ENCODE data around the gene EVPLL.

GRCh38 chr17:18339933-18340332 is 37.6 kb upstream of the EVPLL start:
- TF ChIP-seq POLR2A (IDR thresholded peaks at IDR 0.05), result no peak
- TF ChIP-seq, protein P1, sequence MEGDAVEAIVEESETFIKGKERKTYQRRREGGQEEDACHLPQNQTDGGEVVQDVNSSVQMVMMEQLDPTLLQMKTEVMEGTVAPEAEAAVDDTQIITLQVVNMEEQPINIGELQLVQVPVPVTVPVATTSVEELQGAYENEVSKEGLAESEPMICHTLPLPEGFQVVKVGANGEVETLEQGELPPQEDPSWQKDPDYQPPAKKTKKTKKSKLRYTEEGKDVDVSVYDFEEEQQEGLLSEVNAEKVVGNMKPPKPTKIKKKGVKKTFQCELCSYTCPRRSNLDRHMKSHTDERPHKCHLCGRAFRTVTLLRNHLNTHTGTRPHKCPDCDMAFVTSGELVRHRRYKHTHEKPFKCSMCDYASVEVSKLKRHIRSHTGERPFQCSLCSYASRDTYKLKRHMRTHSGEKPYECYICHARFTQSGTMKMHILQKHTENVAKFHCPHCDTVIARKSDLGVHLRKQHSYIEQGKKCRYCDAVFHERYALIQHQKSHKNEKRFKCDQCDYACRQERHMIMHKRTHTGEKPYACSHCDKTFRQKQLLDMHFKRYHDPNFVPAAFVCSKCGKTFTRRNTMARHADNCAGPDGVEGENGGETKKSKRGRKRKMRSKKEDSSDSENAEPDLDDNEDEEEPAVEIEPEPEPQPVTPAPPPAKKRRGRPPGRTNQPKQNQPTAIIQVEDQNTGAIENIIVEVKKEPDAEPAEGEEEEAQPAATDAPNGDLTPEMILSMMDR (IDR thresholded peaks at IDR 0.05 in 8 of 11, conservative IDR thresholded peaks at IDR 0.05 in 3 of 11), result no peak
- no peak for TF ChIP-seq POLR2AphosphoS5 (IDR thresholded peaks at IDR 0.05)

Measured in spleen (tissue), 7 donors.